ENCODE data around the gene DNAI2.

DNAI2 gene

DNA sequence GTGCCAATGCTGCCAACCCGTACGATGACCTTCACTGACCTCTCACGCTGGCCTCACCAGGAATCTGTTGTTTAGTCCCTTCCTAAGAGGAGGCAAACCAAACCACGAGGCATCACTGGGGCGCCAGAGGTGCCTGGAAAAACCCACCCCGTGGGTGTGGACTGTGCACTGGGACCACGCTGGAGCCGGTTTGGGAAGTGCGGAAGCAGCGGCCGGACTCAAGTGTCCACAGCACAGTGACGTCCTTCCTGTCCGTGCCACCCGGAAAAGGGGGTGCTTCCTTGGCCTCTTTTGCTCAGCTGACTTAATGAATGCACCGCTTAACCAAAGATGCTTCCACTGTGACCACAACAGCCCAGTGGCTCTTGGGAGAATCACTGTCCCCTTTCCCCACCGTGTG lies 43.0 kb downstream of the DNAI2 start:
- H3K4me2 ChIP-seq (ENCODE audit: insufficient read depth, low read length, poor library complexity, severe bottlenecking) = no peak overlapping the region
- no CpG with 5 or more reads among the region's 16 CpGs for WGBS, 2 donors (ENCODE audit: extremely low coverage in 2 of 2, insufficient read length in 2 of 2, insufficient replicate concordance in 1 of 2)
- H4K91ac ChIP-seq (ENCODE audit: low read depth, low read length, poor library complexity) = no peak overlapping the region

DNA sequence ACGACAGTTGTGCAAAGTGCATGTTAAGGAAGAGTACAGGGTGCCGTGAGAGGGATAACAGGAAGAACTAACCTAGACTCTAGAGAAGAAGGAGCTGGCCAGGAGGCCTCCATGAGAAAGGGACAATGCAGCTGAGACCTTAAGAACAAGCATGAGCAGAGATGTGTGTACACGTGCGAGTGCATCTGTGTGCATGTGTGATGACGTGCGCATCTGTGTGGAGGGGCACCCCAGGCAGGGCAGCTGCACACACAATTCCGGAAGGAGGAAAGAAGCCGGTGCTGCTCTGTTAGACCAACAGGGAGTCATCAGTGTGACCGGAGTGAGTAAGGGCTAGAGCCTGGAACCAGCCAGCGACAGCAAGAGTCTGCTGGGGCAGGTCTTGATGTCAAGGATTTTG lies 44.4 kb downstream of the DNAI2 start:
- H2BK12ac ChIP-seq (ENCODE audit: low read length) = no peak overlapping the region
- no peak overlapping the region for H3K18ac ChIP-seq (ENCODE audit: low read length)
- H4K91ac ChIP-seq (ENCODE audit: low read depth, low read length, poor library complexity) = no peak overlapping the region
- no peak overlapping the region for H2BK5ac ChIP-seq (ENCODE audit: low read length)
- H3K27ac ChIP-seq (replicated peaks; ENCODE audit: low read length) = no peak overlapping the region
- H2AFZ ChIP-seq (ENCODE audit: low read length) = no peak overlapping the region
- H3K9ac ChIP-seq (ENCODE audit: low read depth, low read length, poor library complexity) = peak overlapping the region; percentile 3
- H2AK5ac ChIP-seq (ENCODE audit: low read depth, low read length) = no peak overlapping the region
- H3K9me3 ChIP-seq (replicated peaks in 1 of 2; ENCODE audit: control insufficient read depth in 2 of 2, insufficient read depth in 1 of 2, low read depth in 1 of 2, low read length in 2 of 2) = no peaks in the 10 kb centered on the region
- H4K8ac ChIP-seq (ENCODE audit: low read depth, low read length) = no peak overlapping the region
- no peak overlapping the region for H3K4ac ChIP-seq (ENCODE audit: low read length)
- H3K79me1 ChIP-seq (ENCODE audit: low read depth, low read length) = no peaks in the 10 kb centered on the region
- no peaks in the 10 kb centered on the region for H3K36me3 ChIP-seq (replicated peaks in 1 of 2; ENCODE audit: control insufficient read depth in 2 of 2, insufficient read depth in 2 of 2, low read length in 2 of 2)
- peaks cover 0 to 3% of the 10 kb centered on the region in 2 donors for H3K4me1 ChIP-seq (ENCODE audit: control insufficient read depth in 2 of 2, insufficient read depth in 1 of 2, low read depth in 1 of 2, low read length in 2 of 2)
- no peak overlapping the region for H3K4me2 ChIP-seq (ENCODE audit: insufficient read depth, low read length, poor library complexity, severe bottlenecking)
- DNase-seq (ENCODE audit: low spot score) = no peak
- no peak overlapping the region for H3K23ac ChIP-seq (ENCODE audit: low read depth, low read length, poor library complexity)
- no CpG with 5 or more reads among the region's 10 CpGs for WGBS, 2 donors (ENCODE audit: extremely low coverage in 2 of 2, insufficient read length in 2 of 2, insufficient replicate concordance in 1 of 2)
- H3K27me3 ChIP-seq (ENCODE audit: control insufficient read depth in 3 of 3, insufficient read depth in 3 of 3, low read depth in 1 of 3, low read length in 3 of 3) = peaks cover 0 to 52% (median 2%) of the 10 kb centered on the region in 3 experiments
- H2BK120ac ChIP-seq (ENCODE audit: low read depth, low read length) = no peak overlapping the region
- H2BK15ac ChIP-seq (ENCODE audit: low read length) = peak overlapping the region; percentile 43
- H3K4me3 ChIP-seq (ENCODE audit: low read length in 2 of 2) = no peak overlapping the region
- no peak overlapping the region for H3K14ac ChIP-seq (ENCODE audit: low read length)

More for the DNA sequence above, 43.0 kb downstream of the DNAI2 start:
- H3K27ac ChIP-seq (replicated peaks; ENCODE audit: low read length) = no peak overlapping the region
- no peak overlapping the region for H3K18ac ChIP-seq (ENCODE audit: low read length)
- no peak overlapping the region for H3K23ac ChIP-seq (ENCODE audit: low read depth, low read length, poor library complexity)
- no peak overlapping the region for H2BK120ac ChIP-seq (ENCODE audit: low read depth, low read length)
- H3K4ac ChIP-seq (ENCODE audit: low read length) = no peak overlapping the region
- no peak overlapping the region for H2AFZ ChIP-seq (ENCODE audit: low read length)
- peak overlapping the region; percentile 22 for H2AK5ac ChIP-seq (ENCODE audit: low read depth, low read length)
- H3K36me3 ChIP-seq (replicated peaks in 1 of 2; ENCODE audit: control insufficient read depth in 2 of 2, insufficient read depth in 2 of 2, low read length in 2 of 2) = no peaks in the 10 kb centered on the region
- no peak overlapping the region for H3K4me3 ChIP-seq (ENCODE audit: low read length in 2 of 2)
- H2BK12ac ChIP-seq (ENCODE audit: low read length) = no peak overlapping the region
- no peak for DNase-seq (ENCODE audit: low spot score)
- H2BK5ac ChIP-seq (ENCODE audit: low read length) = no peak overlapping the region
- H3K14ac ChIP-seq (ENCODE audit: low read length) = peak overlapping the region; percentile 77
- no peak overlapping the region for H3K9ac ChIP-seq (ENCODE audit: low read depth, low read length, poor library complexity)
- peaks cover 0 to 3% of the 10 kb centered on the region in 2 donors for H3K4me1 ChIP-seq (ENCODE audit: control insufficient read depth in 2 of 2, insufficient read depth in 1 of 2, low read depth in 1 of 2, low read length in 2 of 2)
- no peak overlapping the region for H4K8ac ChIP-seq (ENCODE audit: low read depth, low read length)
- H3K79me1 ChIP-seq (ENCODE audit: low read depth, low read length) = no peaks in the 10 kb centered on the region
- H2BK15ac ChIP-seq (ENCODE audit: low read length) = peak overlapping the region; percentile 35
- H3K9me3 ChIP-seq (replicated peaks in 1 of 2; ENCODE audit: control insufficient read depth in 2 of 2, insufficient read depth in 1 of 2, low read depth in 1 of 2, low read length in 2 of 2) = peaks cover 0 to 3% of the 10 kb centered on the region in 2 donors
- peaks cover 0 to 48% (median 2%) of the 10 kb centered on the region in 3 experiments for H3K27me3 ChIP-seq (ENCODE audit: control insufficient read depth in 3 of 3, insufficient read depth in 3 of 3, low read depth in 1 of 3, low read length in 3 of 3)

GRCh38 chr17:74324521-74324920 lies 50.5 kb downstream of the DNAI2 start:
- no peak overlapping the region for H2AFZ ChIP-seq (ENCODE audit: low read length)
- no peak overlapping the region for H2BK12ac ChIP-seq (ENCODE audit: low read length)
- H3K36me3 ChIP-seq (replicated peaks in 1 of 2; ENCODE audit: control insufficient read depth in 2 of 2, insufficient read depth in 2 of 2, low read length in 2 of 2) = no peaks in the 10 kb centered on the region
- no peak overlapping the region for H3K14ac ChIP-seq (ENCODE audit: low read length)
- no peak overlapping the region for H3K9ac ChIP-seq (ENCODE audit: low read depth, low read length, poor library complexity)
- DNase-seq (ENCODE audit: low spot score) = no peak
- H2BK120ac ChIP-seq (ENCODE audit: low read depth, low read length) = no peak overlapping the region
- H4K91ac ChIP-seq (ENCODE audit: low read depth, low read length, poor library complexity) = no peak overlapping the region
- no peak overlapping the region for H3K23ac ChIP-seq (ENCODE audit: low read depth, low read length, poor library complexity)
- no peak overlapping the region for H3K4me2 ChIP-seq (ENCODE audit: insufficient read depth, low read length, poor library complexity, severe bottlenecking)
- WGBS, 2 donors (ENCODE audit: extremely low coverage in 2 of 2, insufficient read length in 2 of 2, insufficient replicate concordance in 1 of 2) = no CpG with 5 or more reads among the region's 6 CpGs
- no peak overlapping the region for H3K4me3 ChIP-seq (ENCODE audit: low read length in 2 of 2)
- H3K4ac ChIP-seq (ENCODE audit: low read length) = no peak overlapping the region
- no peak overlapping the region for H2BK15ac ChIP-seq (ENCODE audit: low read length)
- H3K27ac ChIP-seq (replicated peaks; ENCODE audit: low read length) = no peak overlapping the region
- no peak overlapping the region for H2AK5ac ChIP-seq (ENCODE audit: low read depth, low read length)
- H3K4me1 ChIP-seq (ENCODE audit: control insufficient read depth in 2 of 2, insufficient read depth in 1 of 2, low read depth in 1 of 2, low read length in 2 of 2) = peaks cover 10 to 12% of the 10 kb centered on the region in 2 donors
- peaks cover 6 to 71% (median 19%) of the 10 kb centered on the region in 3 experiments for H3K27me3 ChIP-seq (ENCODE audit: control insufficient read depth in 3 of 3, insufficient read depth in 3 of 3, low read depth in 1 of 3, low read length in 3 of 3)
- H3K18ac ChIP-seq (ENCODE audit: low read length) = no peak overlapping the region
- H2BK5ac ChIP-seq (ENCODE audit: low read length) = no peak overlapping the region
- no peak overlapping the region for H4K8ac ChIP-seq (ENCODE audit: low read depth, low read length)
- H3K79me1 ChIP-seq (ENCODE audit: low read depth, low read length) = no peaks in the 10 kb centered on the region
- H3K9me3 ChIP-seq (replicated peaks in 1 of 2; ENCODE audit: control insufficient read depth in 2 of 2, insufficient read depth in 1 of 2, low read depth in 1 of 2, low read length in 2 of 2) = no peaks in the 10 kb centered on the region

DNA sequence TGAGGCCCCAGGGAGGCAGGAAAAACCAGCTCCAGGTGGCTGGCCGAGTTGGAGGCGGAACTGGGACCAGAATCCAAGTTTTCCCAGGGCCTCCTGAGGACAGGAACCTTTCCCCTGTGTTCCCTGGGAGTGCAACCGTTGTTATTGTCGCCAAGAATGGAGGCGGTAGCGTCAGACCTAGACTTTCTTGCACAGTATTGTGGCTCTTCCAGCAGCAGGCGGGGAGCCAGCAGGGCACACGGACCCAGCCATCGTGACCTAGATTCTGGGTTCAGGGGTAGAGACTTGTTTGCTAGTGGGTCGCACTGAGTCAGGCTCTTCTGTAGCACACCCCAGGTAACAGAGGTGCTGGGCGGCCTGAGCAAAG lies 51.3 kb downstream of the DNAI2 start:
- H3K9ac ChIP-seq (ENCODE audit: low read depth, low read length, poor library complexity) = peak overlapping the region; percentile 88
- no peak overlapping the region for H3K27ac ChIP-seq (replicated peaks; ENCODE audit: low read length)
- peak overlapping the region; percentile 93 for H3K4me2 ChIP-seq (ENCODE audit: insufficient read depth, low read length, poor library complexity, severe bottlenecking)
- no CpG with 5 or more reads among the region's 11 CpGs for WGBS, 2 donors (ENCODE audit: extremely low coverage in 2 of 2, insufficient read length in 2 of 2, insufficient replicate concordance in 1 of 2)
- H3K4ac ChIP-seq (ENCODE audit: low read length) = peak overlapping the region; percentile 79
- DNase-seq (ENCODE audit: low spot score) = no peak
- peaks cover 10 to 12% of the 10 kb centered on the region in 2 donors for H3K4me1 ChIP-seq (ENCODE audit: control insufficient read depth in 2 of 2, insufficient read depth in 1 of 2, low read depth in 1 of 2, low read length in 2 of 2)
- peaks cover 6 to 78% (median 19%) of the 10 kb centered on the region in 3 experiments for H3K27me3 ChIP-seq (ENCODE audit: control insufficient read depth in 3 of 3, insufficient read depth in 3 of 3, low read depth in 1 of 3, low read length in 3 of 3)
- peak overlapping the region; percentile 86 for H3K14ac ChIP-seq (ENCODE audit: low read length)
- peak overlapping the region; percentile 74 for H2AFZ ChIP-seq (ENCODE audit: low read length)
- peak overlapping the region; percentile 96 for H3K18ac ChIP-seq (ENCODE audit: low read length)
- H4K8ac ChIP-seq (ENCODE audit: low read depth, low read length) = peak overlapping the region; percentile 32
- H3K79me1 ChIP-seq (ENCODE audit: low read depth, low read length) = no peaks in the 10 kb centered on the region
- peak overlapping the region; percentile 96 for H2BK12ac ChIP-seq (ENCODE audit: low read length)
- peak overlapping the region; percentile 95 for H3K23ac ChIP-seq (ENCODE audit: low read depth, low read length, poor library complexity)
- no peaks in the 10 kb centered on the region for H3K9me3 ChIP-seq (replicated peaks in 1 of 2; ENCODE audit: control insufficient read depth in 2 of 2, insufficient read depth in 1 of 2, low read depth in 1 of 2, low read length in 2 of 2)
- H2BK15ac ChIP-seq (ENCODE audit: low read length) = peak overlapping the region; percentile 84
- peak overlapping the region; percentile 97 for H2AK5ac ChIP-seq (ENCODE audit: low read depth, low read length)
- peak overlapping the region; percentile 48 for H4K91ac ChIP-seq (ENCODE audit: low read depth, low read length, poor library complexity)
- H2BK5ac ChIP-seq (ENCODE audit: low read length) = peak overlapping the region; percentile 11
- H2BK120ac ChIP-seq (ENCODE audit: low read depth, low read length) = peak overlapping the region; percentile 85
- no peaks in the 10 kb centered on the region for H3K36me3 ChIP-seq (replicated peaks in 1 of 2; ENCODE audit: control insufficient read depth in 2 of 2, insufficient read depth in 2 of 2, low read length in 2 of 2)
- peak overlapping the region in 1 of 2 donors; percentile 73 for H3K4me3 ChIP-seq (ENCODE audit: low read length in 2 of 2)

All from neuronal stem cell (in vitro differentiated cells).